ENCODE measurements around the gene OPTN.

The OPTN gene

GRCh38 chr10:13106387-13107045 is 6.6 kb downstream of the OPTN start:
- TF ChIP-seq CTCF (IDR thresholded peaks at IDR 0.05; ENCODE audit: low read depth, low read length) = no peak
- H3K27me3 ChIP-seq (ENCODE audit: insufficient read depth, low read depth, severe bottlenecking) = no peaks in the 10 kb centered on the region

GRCh38 chr10:13110908-13111307 is 10.9 kb downstream of the OPTN start:
- Histone ChIP-seq H3K27me3 (ENCODE audit: insufficient read depth, low read depth, severe bottlenecking) (no peaks in the 10 kb centered on the region), H3K36me3 (no peaks in the 10 kb centered on the region), H3K9me3 (ENCODE audit: severe bottlenecking) (no peaks in the 10 kb centered on the region), H3K27ac (no peak overlapping the region), H3K4me3 (ENCODE audit: low read depth, low read length) (no peak overlapping the region)
- no peak for TF ChIP-seq CTCF (IDR thresholded peaks at IDR 0.05; ENCODE audit: low read depth, low read length)
- no peak for DNase-seq

More at GRCh38 chr10:13106387-13107045, 6.6 kb downstream of the OPTN start:
- DNase-seq = no peak
- Histone ChIP-seq H3K4me3 (ENCODE audit: low read depth, low read length) (no peak overlapping the region), H3K27ac (no peak overlapping the region), H3K9me3 (ENCODE audit: severe bottlenecking) (no peaks in the 10 kb centered on the region), H3K36me3 (no peaks in the 10 kb centered on the region)

- H3K27ac ChIP-seq = no peak overlapping the region
- H3K9me3 ChIP-seq (ENCODE audit: severe bottlenecking) = no peaks in the 10 kb centered on the region
- no peaks in the 10 kb centered on the region for H3K27me3 ChIP-seq (ENCODE audit: insufficient read depth, low read depth, severe bottlenecking)
- TF ChIP-seq CTCF (IDR thresholded peaks at IDR 0.05; ENCODE audit: low read depth, low read length) = no peak
- peak; percentile 34 for DNase-seq
- H3K36me3 ChIP-seq = no peaks in the 10 kb centered on the region
- H3K4me3 ChIP-seq (ENCODE audit: low read depth, low read length) = no peak overlapping the region
These were observed 13.6 kb downstream of the OPTN start for GRCh38 chr10:13113544-13113943.

GRCh38 chr10:13115832-13116803 is 16.2 kb downstream of the OPTN start:
- no peaks in the 10 kb centered on the region for H3K36me3 ChIP-seq
- no peaks in the 10 kb centered on the region for H3K9me3 ChIP-seq (ENCODE audit: severe bottlenecking)
- H3K27me3 ChIP-seq (ENCODE audit: insufficient read depth, low read depth, severe bottlenecking) = no peaks in the 10 kb centered on the region
- no peak overlapping the region for H3K27ac ChIP-seq
- no peak for TF ChIP-seq CTCF (IDR thresholded peaks at IDR 0.05; ENCODE audit: low read depth, low read length)
- DNase-seq = no peak
- no peak overlapping the region for H3K4me3 ChIP-seq (ENCODE audit: low read depth, low read length)

GRCh38 chr10:13117841-13118783 is 18.1 kb downstream of the OPTN start:
- Histone ChIP-seq H3K4me3 (ENCODE audit: low read depth, low read length) (no peak overlapping the region), H3K36me3 (no peaks in the 10 kb centered on the region; the same call in 1 of the 2 replicates), H3K9me3 (ENCODE audit: severe bottlenecking) (no peaks in the 10 kb centered on the region), H3K27me3 (ENCODE audit: insufficient read depth, low read depth, severe bottlenecking) (no peaks in the 10 kb centered on the region), H3K27ac (no peak overlapping the region)
- no peak for DNase-seq
- TF ChIP-seq CTCF (IDR thresholded peaks at IDR 0.05; ENCODE audit: low read depth, low read length) = no peak
